Hematopoietic multipotent progenitor cell treated with erythropoietin and hydrocortisone succinate and interleukin-3 and kit ligand, for 8 days (in vitro differentiated cells): ENCODE results near the gene GCAT.

Experiments used
- DNase-seq: peaks from one replicate; pipeline ENCODE4 v3.0.0-alpha.2; 2015

The GCAT gene

GRCh38 chr22:37848587-37849088 is 40.9 kb downstream of the GCAT start:
- peak; percentile 58 for DNase-seq

- peak; percentile 93 for DNase-seq
Observed at GRCh38 chr22:37849089-37849751, 41.5 kb downstream of the GCAT start, which contains the start of gene EIF3L. EIF3L (plus strand) TSS chr22:37849419; CDS start chr22:37849450, 31 bp downstream.

- DNase-seq = no peak
Observed at GRCh38 chr22:37850801-37851200, 43.1 kb downstream of the GCAT start.

- no peak for DNase-seq
Observed at GRCh38 chr22:37852418-37852817, 44.7 kb downstream of the GCAT start.

GRCh38 chr22:37854946-37855345 is 47.2 kb downstream of the GCAT start:
- DNase-seq = no peak

- no peak for DNase-seq
Observed at GRCh38 chr22:37855462-37855861, 47.7 kb downstream of the GCAT start.

- no peak for DNase-seq
Observed at GRCh38 chr22:37860796-37861421, 53.2 kb downstream of the GCAT start.

- DNase-seq = no peak
Observed at GRCh38 chr22:37862570-37863325, 55.0 kb downstream of the GCAT start.

GRCh38 chr22:37865510-37865909 is 57.8 kb downstream of the GCAT start:
- no peak for DNase-seq
